HepG2 (cell line): Measurements from ENCODE around the gene MCMBP. TPM values are rescaled to one million over a fixed set of nuclear protein-coding genes. Genes with fewer than 3 reads are reported as not detected.

Source experiments
- HNF4G ChIP-seq, 2 experiments: sonication (generic) in 1 of 2; formaldehyde crosslinking in 1 of 2; IDR thresholded peaks; 2 replicates each; pipeline versions ENCODE4 v1.4.0 to v1.6.1; 2011 to 2020; ENCODE audit warnings: borderline replicate concordance in 2 of 2, low read depth in 2 of 2, mild to moderate bottlenecking in 2 of 2, low read length in 1 of 2, missing genetic modification reagents in 1 of 2, moderate library complexity in 1 of 2
- ONECUT2 ChIP-seq: sonication (generic); formaldehyde crosslinking; IDR thresholded peaks from 2 replicates; pipeline ENCODE4 v1.4.0; 2020; ENCODE audit warnings: missing genetic modification reagents
- ZNF362 ChIP-seq: sonication (generic); formaldehyde crosslinking; IDR thresholded peaks from 2 replicates; pipeline ENCODE4 v1.4.0; 2020; ENCODE audit warnings: missing genetic modification reagents, mild to moderate bottlenecking, borderline replicate concordance
- polyA plus RNA-seq, 8 experiments: library from polyadenylated mRNA; depleted of rRNA in 3 of 8; stranded (reverse) in 7 of 8; unstranded in 1 of 8; fragments of >200 nt; fragmentation: Illumina TruSeq in 4 of 8; extraction: Trizol in 4 of 8; gene quantifications; 2 replicates each; pipeline versions ENCODE4 v1.2.1 to v1.2.3, GENCODE V29; 2011 to 2016; ENCODE audit warnings: low read depth in 4 of 8, missing spikeins in 1 of 8, mixed read lengths in 1 of 8; ENCODE audit not compliant: insufficient read depth in 1 of 8
- total RNA-seq, 5 experiments: library from RNA; depleted of rRNA; stranded (reverse); fragments of >200 nt; fragmentation: Illumina TruSeq; extraction: Trizol; gene quantifications; 2 replicates each; pipeline ENCODE4 v1.2.3, GENCODE V29; 2016; ENCODE audit warnings: low read depth in 1 of 5
- TF ChIP-seq, protein P1 (sequence below), 2 experiments: sonication (generic) in 1 of 2; formaldehyde crosslinking in 1 of 2; IDR thresholded peaks; 2 replicates each; pipeline versions ENCODE4 v1.5.1 to v1.6.1; 2011 to 2020; ENCODE audit warnings: borderline replicate concordance in 1 of 2, low read depth in 1 of 2, low read length in 1 of 2, mild to moderate bottlenecking in 1 of 2, missing genetic modification reagents in 1 of 2, moderate library complexity in 1 of 2
- TF ChIP-seq, protein P2 (sequence below): sonication (generic); formaldehyde crosslinking; IDR thresholded peaks from 2 replicates; pipeline ENCODE4 v1.4.0; 2020; ENCODE audit warnings: missing genetic modification reagents, borderline replicate concordance

MCMBP gene
- total and polyA plus RNA-seq, 2 of the 13 experiments (the other 11 are each of a cell fraction or from before 2014, with no cell fraction given), result 35.7 to 62.4 TPM

DNA sequence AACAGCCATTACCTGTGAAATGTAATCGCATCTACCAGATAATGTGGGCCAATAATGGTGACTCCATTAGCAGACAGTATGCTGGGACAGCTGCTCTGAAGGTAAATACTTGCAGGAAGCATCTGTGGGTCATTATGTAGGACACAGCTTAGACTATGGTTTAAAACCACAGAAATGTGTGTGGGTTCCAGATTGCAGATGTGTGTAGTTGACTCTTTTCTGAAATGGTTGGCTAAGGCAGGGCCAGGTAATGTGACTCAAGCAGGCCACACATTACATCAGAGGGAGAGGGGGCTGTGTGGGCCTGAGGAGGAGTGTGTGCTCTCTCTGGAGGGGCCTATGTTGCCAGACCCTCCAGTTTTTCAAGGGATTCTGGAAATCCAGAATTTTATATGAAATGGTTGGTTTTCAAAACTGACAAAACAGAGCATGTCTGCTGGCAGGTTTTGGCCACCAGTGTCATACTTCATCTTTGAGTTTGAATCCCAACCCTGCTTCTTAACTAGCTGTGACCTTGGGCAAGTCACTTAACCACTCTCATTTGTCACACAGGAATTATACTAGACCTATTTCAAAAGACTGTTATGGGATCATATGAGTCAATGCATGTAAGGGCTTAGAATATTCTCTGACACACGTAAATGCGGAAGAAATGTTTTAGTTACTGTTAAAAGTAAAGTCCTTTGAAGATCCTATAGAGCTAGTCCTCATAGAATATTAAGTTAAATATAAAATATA lies 64.5 kb downstream of the MCMBP start (continued):
- TF ChIP-seq, protein P1, sequence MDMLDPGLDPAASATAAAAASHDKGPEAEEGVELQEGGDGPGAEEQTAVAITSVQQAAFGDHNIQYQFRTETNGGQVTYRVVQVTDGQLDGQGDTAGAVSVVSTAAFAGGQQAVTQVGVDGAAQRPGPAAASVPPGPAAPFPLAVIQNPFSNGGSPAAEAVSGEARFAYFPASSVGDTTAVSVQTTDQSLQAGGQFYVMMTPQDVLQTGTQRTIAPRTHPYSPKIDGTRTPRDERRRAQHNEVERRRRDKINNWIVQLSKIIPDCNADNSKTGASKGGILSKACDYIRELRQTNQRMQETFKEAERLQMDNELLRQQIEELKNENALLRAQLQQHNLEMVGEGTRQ (IDR thresholded peaks at IDR 0.05; ENCODE audit: low read depth, low read length), result no peak
- TF ChIP-seq, protein P1 (CRISPR knock-in tag; IDR thresholded peaks at IDR 0.05; ENCODE audit: borderline replicate concordance), result no peak
- TF ChIP-seq ZNF362 (CRISPR knock-in tag) (no peak), ONECUT2 (CRISPR knock-in tag) (no peak), HNF4G (IDR thresholded peaks at IDR 0.05; ENCODE audit: borderline replicate concordance, low read depth, low read length) (no peak), HNF4G (CRISPR knock-in tag; IDR thresholded peaks at IDR 0.05; ENCODE audit: borderline replicate concordance, low read depth) (no peak)
- TF ChIP-seq, protein P2, sequence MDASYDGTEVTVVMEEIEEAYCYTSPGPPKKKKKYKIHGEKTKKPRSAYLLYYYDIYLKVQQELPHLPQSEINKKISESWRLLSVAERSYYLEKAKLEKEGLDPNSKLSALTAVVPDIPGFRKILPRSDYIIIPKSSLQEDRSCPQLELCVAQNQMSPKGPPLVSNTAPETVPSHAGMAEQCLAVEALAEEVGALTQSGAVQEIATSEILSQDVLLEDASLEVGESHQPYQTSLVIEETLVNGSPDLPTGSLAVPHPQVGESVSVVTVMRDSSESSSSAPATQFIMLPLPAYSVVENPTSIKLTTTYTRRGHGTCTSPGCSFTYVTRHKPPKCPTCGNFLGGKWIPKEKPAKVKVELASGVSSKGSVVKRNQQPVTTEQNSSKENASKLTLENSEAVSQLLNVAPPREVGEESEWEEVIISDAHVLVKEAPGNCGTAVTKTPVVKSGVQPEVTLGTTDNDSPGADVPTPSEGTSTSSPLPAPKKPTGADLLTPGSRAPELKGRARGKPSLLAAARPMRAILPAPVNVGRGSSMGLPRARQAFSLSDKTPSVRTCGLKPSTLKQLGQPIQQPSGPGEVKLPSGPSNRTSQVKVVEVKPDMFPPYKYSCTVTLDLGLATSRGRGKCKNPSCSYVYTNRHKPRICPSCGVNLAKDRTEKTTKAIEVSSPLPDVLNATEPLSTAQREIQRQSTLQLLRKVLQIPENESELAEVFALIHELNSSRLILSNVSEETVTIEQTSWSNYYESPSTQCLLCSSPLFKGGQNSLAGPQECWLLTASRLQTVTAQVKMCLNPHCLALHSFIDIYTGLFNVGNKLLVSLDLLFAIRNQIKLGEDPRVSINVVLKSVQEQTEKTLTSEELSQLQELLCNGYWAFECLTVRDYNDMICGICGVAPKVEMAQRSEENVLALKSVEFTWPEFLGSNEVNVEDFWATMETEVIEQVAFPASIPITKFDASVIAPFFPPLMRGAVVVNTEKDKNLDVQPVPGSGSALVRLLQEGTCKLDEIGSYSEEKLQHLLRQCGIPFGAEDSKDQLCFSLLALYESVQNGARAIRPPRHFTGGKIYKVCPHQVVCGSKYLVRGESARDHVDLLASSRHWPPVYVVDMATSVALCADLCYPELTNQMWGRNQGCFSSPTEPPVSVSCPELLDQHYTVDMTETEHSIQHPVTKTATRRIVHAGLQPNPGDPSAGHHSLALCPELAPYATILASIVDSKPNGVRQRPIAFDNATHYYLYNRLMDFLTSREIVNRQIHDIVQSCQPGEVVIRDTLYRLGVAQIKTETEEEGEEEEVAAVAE, result no peak
